Muscle layer of colon (tissue), 2 donors: Measurements from ENCODE around the gene PDE4DIP.
"Not testable (repeated sequence)": the region's sequence is repeated elsewhere in the genome, so short reads cannot be mapped to it uniquely, and the experiment has no call there.

ENCODE experiments used
- H3K27ac ChIP-seq: one replicate; pipeline ENCODE4 v1.7.0; 2013; ENCODE audit warnings: low read depth, mild to moderate bottlenecking, low read length, moderate library complexity
- H3K27me3 ChIP-seq, 2 donors: one replicate each; pipeline ENCODE4 v1.7.0; 2013; ENCODE audit warnings: low read length in 2 of 2, mild to moderate bottlenecking in 2 of 2; ENCODE audit not compliant: insufficient read depth in 2 of 2, control insufficient read depth in 1 of 2
- H3K36me3 ChIP-seq: one replicate; pipeline ENCODE4 v1.7.0; 2013; ENCODE audit warnings: mild to moderate bottlenecking, low read length; ENCODE audit not compliant: insufficient read depth
- H3K4me1 ChIP-seq: one replicate; pipeline ENCODE4 v1.7.0; 2013; ENCODE audit warnings: mild to moderate bottlenecking, low read length; ENCODE audit not compliant: insufficient read depth
- H3K4me3 ChIP-seq, 2 donors: one replicate each; pipeline ENCODE4 v1.7.0; 2013; ENCODE audit warnings: low read length in 2 of 2, low read depth in 1 of 2, mild to moderate bottlenecking in 1 of 2, moderate library complexity in 1 of 2
- H3K9ac ChIP-seq: one replicate; pipeline ENCODE4 v1.7.0; 2013; ENCODE audit warnings: low read length
- H3K9me3 ChIP-seq: one replicate; pipeline ENCODE4 v1.7.0; 2013; ENCODE audit warnings: mild to moderate bottlenecking, low read length
- donor health status: abdominal sarcoma.
- donor health status: Adenocarcinoma of cecum.

Gene PDE4DIP

DNA sequence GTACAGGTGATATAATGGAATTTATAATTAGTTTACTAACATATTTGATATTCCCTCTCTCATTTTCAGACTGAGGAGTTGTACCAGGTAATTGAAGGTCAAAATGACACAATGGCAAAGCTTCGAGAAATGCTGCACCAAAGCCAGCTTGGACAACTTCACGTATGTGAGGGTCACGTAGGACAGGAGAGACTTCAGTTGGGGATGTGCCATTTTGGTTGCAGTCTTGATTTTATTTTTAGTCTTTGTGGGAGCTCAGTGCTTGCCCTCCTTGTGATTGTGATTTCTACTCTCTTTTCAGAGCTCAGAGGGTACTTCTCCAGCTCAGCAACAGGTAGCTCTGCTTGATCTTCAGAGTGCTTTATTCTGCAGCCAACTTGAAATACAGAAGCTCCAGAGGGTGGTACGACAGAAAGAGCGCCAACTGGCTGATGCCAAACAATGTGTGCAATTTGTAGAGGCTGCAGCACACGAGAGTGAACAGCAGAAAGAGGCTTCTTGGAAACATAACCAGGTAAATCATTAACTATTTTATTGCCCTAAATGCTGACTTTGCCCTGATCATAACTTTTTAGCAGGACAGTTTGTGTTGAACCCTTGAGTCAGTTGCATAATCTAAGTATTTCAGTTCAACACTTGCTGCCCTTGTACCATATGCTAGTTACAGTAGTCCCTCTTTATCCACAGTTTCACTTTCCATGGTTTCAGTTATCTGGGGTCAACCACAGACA is 118.1 kb downstream of the PDE4DIP start:
- H3K4me1 ChIP-seq, H3K9ac ChIP-seq, H3K4me3 ChIP-seq, H3K27ac ChIP-seq, H3K9me3 ChIP-seq, H3K36me3 ChIP-seq, H3K27me3 ChIP-seq: not testable (repeated sequence)

DNA sequence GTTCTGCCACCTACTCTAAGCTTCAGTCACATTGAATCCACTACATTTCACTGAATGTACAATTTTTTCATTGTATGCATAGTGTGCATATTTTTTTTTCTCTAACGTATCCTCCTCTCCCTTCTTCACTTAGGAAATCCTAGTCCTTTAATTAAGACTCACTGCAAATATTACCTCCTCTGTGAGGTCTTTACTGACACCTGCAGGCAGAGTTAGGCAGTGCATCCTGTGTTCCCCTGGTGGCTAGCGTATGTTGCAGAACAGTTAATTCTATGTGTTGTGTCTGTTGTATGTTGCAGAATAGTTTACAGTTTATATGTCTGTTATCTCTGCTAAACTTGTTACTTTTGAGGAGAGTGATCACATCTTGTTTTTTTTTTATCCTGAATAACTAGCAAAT is 121.9 kb downstream of the PDE4DIP start:
- H3K27me3 ChIP-seq, H3K36me3 ChIP-seq, H3K9me3 ChIP-seq, H3K27ac ChIP-seq, H3K9ac ChIP-seq, H3K4me1 ChIP-seq, H3K4me3 ChIP-seq: not testable (repeated sequence)

DNA sequence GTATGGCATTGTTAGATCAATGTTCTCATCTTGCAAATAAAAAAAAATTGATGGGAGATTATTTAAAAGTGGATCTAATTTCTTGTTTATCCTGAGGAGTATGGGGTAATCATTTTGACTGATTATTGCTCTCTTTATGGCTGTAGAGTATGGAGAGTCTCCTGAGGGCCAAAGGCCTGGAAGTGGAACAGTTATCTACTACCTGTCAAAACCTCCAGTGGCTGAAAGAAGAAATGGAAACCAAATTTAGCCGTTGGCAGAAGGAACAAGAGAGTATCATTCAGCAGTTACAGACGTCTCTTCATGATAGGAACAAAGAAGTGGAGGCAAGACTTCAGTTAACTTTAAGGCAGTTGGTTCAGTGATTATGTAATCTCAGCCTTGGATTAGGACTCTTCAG is 123.4 kb downstream of the PDE4DIP start:
- H3K36me3 ChIP-seq, H3K9ac ChIP-seq, H3K4me1 ChIP-seq, H3K4me3 ChIP-seq, H3K27ac ChIP-seq, H3K27me3 ChIP-seq, H3K9me3 ChIP-seq: not testable (repeated sequence)

DNA sequence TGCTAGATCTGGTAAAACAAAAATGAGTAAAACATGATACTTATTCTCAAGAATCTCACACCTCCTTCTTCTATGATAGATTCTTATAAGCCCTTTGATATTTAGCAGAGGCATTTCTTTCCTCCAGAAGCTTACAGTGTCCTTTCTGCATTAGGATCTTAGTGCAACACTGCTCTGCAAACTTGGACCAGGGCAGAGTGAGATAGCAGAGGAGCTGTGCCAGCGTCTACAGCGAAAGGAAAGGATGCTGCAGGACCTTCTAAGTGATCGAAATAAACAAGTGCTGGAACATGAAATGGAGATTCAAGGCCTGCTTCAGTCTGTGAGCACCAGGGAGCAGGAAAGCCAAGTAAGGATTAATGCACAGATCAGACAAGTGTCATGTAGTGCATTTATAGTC is 124.5 kb downstream of the PDE4DIP start:
- not testable (repeated sequence) for H3K4me3 ChIP-seq, H3K36me3 ChIP-seq, H3K27ac ChIP-seq, H3K4me1 ChIP-seq, H3K27me3 ChIP-seq, H3K9ac ChIP-seq, H3K9me3 ChIP-seq

DNA sequence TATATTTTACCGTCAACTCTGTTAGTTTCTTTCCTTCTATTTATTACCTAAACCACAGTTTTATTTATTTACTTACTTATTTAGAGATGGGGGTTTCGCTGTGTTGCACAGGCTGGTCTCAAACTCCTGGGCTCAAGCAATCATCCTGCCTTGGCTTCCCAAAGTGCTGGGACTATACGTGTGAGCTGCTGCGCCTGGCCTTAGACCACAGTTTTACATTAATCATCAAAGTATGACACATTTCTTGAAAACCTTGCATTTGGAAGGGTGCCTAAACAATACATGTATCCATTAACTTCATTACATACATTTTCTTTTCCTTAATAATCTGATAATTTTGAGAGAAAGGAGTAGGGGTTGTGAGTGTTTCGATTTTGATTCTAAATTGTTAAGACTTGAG is 124.9 kb downstream of the PDE4DIP start:
- not testable (repeated sequence) for H3K36me3 ChIP-seq, H3K9ac ChIP-seq, H3K27me3 ChIP-seq, H3K9me3 ChIP-seq, H3K4me1 ChIP-seq, H3K4me3 ChIP-seq, H3K27ac ChIP-seq

DNA sequence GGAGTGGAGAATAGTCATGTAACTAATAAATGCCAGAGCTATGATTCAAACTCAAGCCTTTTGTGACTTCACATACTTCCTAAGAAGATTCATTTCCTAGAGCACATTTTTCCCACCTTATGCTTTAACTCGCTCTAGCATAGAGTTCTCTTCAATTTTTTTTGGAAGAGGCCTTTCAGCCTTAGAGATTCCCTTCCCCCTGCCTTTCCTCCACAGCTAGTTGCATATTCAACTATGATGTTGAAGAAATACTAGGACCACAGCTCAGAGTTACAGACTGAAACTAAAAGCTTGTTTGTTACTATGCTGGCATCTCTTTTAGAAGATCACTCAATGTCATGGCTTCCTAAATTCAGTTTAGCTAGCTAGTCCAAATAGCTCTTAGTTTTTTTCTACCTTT is 131.2 kb downstream of the PDE4DIP start:
- H3K4me1 ChIP-seq, H3K4me3 ChIP-seq, H3K9me3 ChIP-seq, H3K9ac ChIP-seq, H3K27ac ChIP-seq, H3K36me3 ChIP-seq, H3K27me3 ChIP-seq: not testable (repeated sequence)

DNA sequence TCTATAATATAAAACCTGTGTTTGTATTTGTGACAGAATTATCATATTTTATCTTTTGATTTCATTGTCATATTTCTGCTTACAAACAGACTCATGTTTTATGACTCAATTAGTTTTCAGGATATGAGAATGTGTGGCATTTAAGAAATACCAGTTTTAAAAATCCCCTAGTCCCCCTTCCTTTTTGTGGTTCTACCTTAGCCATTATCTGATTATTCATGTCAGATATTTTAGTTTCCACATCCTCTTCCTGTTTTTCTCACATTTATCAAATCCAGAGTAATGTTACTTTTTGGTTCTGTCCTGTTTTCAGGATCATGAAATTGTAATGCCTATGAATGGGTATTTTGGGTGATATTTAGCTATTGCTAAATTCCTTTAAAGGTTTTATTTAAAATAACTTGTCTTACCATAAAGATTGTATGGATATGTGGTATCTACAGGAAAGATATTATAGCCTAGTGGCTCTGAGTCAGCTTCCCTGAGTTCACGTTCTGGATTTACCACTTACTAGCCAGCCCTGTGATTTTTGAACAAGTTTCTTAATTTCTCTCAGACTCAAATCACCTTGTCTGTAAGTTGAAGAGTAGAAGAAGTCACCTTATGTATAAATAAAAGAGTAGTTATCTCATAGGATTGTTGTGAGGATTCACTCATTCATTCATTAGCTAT is 131.8 kb downstream of the PDE4DIP start:
- not testable (repeated sequence) for H3K27ac ChIP-seq, H3K36me3 ChIP-seq, H3K9ac ChIP-seq, H3K4me3 ChIP-seq, H3K4me1 ChIP-seq, H3K9me3 ChIP-seq, H3K27me3 ChIP-seq

DNA sequence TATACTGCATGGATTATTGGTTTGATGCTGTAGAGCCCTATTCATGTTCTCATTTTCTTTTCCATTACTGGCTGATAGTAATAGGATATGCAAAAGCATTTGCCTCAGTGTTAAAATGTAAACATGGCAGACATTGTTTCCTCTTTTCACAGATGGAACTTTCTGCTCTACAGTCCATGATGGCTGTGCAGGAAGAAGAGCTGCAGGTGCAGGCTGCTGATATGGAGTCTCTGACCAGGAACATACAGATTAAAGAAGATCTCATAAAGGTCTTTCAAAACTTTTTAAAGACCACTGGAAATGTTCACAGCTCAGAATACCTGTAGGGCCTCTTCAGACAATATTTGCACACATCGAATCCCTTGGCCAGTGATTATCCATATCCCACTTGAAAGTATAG is 133.6 kb downstream of the PDE4DIP start:
- not testable (repeated sequence) for H3K9me3 ChIP-seq, H3K27ac ChIP-seq, H3K4me3 ChIP-seq, H3K36me3 ChIP-seq, H3K4me1 ChIP-seq, H3K9ac ChIP-seq, H3K27me3 ChIP-seq

DNA sequence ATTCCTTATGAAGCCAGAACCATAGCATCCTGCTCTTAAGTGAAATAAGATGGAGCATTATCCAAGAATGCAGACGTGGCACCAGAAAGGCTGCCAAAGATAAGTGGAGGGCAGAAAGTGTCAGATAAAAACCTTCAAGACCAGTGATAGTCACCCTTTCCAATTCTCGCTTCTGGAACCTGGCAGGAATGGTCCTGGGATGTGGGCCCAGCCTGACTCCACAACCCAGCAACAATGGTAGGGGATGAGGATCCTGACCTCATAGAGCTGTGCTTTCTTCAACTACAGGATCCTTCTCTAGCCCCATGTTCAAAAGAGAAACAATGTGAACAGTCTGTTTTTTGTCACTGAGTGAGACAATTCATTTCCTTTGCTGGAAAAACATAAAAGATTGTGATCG is 145.2 kb downstream of the PDE4DIP start:
- not testable (repeated sequence) for H3K4me3 ChIP-seq, H3K9me3 ChIP-seq, H3K9ac ChIP-seq, H3K27me3 ChIP-seq, H3K4me1 ChIP-seq, H3K36me3 ChIP-seq, H3K27ac ChIP-seq

DNA sequence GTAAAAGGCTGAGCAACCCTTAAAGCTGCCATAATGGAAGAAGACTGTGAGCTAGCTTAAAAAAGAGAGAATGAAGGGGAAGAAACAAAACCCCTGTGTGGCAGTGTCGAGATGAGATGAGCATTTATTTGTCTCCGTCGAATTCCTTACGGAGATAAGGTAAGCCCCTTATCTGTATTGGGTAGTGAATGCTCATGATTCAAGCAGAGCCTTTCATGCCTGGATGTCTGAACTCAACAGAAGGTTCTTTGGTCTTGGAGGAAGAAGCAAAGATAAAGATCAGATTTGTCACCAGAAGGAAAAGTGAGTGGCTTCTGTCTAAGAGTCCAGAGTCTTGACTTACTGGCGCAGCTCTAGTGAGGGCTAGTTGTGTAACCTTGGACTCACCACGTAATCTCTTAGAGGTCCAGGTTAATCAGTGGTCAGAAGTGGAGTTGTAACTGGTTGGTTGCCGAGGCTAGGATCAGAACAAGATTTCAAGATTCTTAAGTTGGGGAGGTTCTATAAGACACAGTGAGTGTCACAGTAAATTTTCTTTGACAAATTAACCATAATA is 146.1 kb downstream of the PDE4DIP start:
- H3K9ac ChIP-seq, H3K27ac ChIP-seq, H3K27me3 ChIP-seq: not testable (repeated sequence)

DNA sequence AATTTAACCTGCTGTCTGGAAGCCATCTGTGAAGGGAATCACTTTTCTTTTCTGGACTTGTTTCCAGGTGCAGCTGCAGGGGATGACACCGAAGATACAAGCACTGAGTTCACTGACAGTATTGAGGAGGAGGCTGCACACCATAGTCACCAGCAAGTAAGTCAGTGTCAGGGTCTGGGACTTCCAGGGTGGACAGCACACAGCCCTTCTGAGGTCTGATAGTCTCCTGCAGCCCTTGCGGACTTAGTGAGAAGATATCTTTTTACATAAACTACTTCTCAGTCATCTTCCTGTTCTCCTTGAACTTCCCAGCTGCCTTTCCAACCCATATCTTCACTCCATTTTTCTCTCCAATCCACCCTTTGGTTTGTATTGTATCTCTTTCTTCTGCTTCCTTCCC is 147.6 kb downstream of the PDE4DIP start:
- not testable (repeated sequence) for H3K27me3 ChIP-seq, H3K9ac ChIP-seq, H3K4me1 ChIP-seq, H3K36me3 ChIP-seq, H3K4me3 ChIP-seq, H3K9me3 ChIP-seq, H3K27ac ChIP-seq

More for the DNA sequence above, 146.1 kb downstream of the PDE4DIP start:
- not testable (repeated sequence) for H3K4me3 ChIP-seq, H3K9me3 ChIP-seq, H3K36me3 ChIP-seq, H3K4me1 ChIP-seq

DNA sequence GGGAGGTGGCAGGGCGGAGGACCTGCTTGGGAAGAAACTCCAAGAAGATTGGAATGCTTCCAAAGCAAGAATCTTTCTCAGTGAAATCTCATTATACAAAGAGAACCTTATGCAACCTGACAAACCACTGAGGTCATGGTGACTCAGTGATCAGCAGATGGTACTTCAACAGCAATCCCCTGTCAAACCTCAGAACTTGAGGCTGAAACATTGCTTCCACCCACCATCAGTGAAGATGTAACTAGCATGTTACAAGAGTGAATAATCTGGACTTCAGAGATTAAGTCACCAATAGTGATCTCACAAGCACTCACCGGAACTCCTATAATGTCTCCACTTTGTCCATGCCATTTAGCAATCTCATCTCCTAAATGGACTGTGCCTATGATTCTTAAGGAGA is 148.1 kb downstream of the PDE4DIP start:
- not testable (repeated sequence) for H3K27ac ChIP-seq, H3K4me1 ChIP-seq, H3K36me3 ChIP-seq, H3K4me3 ChIP-seq, H3K9ac ChIP-seq, H3K9me3 ChIP-seq, H3K27me3 ChIP-seq
